ENCODE data around the gene GAREM1.

DNA sequence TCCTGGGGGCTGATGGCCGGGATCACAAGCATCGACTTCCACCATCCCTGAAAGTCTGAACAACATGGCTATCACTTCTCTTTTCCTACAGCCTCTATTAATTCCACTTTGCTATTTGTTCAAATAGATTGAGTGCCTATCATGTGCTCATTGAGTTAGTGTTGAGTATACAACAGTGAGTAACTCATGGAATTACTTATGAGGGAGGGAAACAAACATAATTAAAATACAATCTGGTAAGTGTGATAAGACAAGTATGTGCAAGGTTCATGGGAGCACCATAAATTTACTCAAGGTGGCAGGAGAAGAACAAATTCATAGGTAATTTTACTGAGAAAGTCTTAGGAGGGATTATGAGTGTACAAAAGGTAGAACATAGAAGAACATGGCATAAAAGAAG is 194.4 kb downstream of the GAREM1 start:
- TF ChIP-seq POLR2A (IDR thresholded peaks at IDR 0.05), result no peak
- TF ChIP-seq, protein P1, sequence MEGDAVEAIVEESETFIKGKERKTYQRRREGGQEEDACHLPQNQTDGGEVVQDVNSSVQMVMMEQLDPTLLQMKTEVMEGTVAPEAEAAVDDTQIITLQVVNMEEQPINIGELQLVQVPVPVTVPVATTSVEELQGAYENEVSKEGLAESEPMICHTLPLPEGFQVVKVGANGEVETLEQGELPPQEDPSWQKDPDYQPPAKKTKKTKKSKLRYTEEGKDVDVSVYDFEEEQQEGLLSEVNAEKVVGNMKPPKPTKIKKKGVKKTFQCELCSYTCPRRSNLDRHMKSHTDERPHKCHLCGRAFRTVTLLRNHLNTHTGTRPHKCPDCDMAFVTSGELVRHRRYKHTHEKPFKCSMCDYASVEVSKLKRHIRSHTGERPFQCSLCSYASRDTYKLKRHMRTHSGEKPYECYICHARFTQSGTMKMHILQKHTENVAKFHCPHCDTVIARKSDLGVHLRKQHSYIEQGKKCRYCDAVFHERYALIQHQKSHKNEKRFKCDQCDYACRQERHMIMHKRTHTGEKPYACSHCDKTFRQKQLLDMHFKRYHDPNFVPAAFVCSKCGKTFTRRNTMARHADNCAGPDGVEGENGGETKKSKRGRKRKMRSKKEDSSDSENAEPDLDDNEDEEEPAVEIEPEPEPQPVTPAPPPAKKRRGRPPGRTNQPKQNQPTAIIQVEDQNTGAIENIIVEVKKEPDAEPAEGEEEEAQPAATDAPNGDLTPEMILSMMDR (IDR thresholded peaks at IDR 0.05), result no peak
